ENCODE data around the gene MAD2L2.

Gene MAD2L2

DNA sequence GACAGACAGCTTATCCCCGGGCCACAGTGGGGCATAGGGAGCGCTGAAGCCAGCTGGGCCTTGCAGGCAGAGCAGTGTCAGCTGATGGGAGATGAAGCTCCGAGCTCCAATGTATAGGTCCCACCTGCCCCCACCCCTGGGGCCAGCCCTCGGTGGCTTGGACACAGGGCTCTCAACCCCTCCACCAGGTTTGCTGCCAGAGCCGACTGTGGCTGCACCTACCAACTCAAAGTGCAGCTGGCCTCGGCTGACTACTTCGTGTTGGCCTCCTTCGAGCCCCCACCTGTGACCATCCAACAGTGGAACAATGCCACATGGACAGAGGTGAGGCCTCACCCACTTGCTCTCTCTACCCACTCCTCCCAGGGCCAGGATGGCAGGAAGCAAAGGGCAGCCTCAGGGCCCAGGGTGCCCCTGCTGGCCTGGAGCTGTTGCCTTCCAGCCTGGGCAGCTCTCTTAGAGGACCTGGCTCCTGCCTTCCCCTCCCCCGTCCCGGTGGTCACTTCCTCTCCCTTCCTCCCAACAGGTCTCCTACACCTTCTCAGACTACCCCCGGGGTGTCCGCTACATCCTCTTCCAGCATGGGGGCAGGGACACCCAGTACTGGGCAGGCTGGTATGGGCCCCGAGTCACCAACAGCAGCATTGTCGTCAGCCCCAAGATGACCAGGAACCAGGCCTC is 7.7 kb downstream of the MAD2L2 start:
- TF ChIP-seq EZH2phosphoT487 (conservative IDR thresholded peaks at IDR 0.05; ENCODE audit: low read length): no peak
- no peak overlapping the region for H3K4me3 ChIP-seq (ENCODE audit: insufficient read depth, low read length, poor library complexity, severe bottlenecking)
- H2AFZ ChIP-seq (ENCODE audit: low read depth, low read length, severe bottlenecking): no peak overlapping the region
- no peaks in the 10 kb centered on the region for H3K79me2 ChIP-seq (ENCODE audit: insufficient read depth, low read length)
- H3F3A ChIP-seq (ENCODE audit: insufficient read depth): no peaks in the 10 kb centered on the region
- H3K9me3 ChIP-seq (ENCODE audit: insufficient read depth, low read length): no peaks in the 10 kb centered on the region
- H3K27me3 ChIP-seq (ENCODE audit: low read length): no peaks in the 10 kb centered on the region
- H3K36me3 ChIP-seq (ENCODE audit: low read length): no peaks in the 10 kb centered on the region
- no peaks in the 10 kb centered on the region for H4K20me1 ChIP-seq (ENCODE audit: low read depth, low read length)
- no peak overlapping the region for H3K9ac ChIP-seq (ENCODE audit: low read length)
- H3K9me2 ChIP-seq (replicated peaks; ENCODE audit: insufficient read depth, low read length): no peaks in the 10 kb centered on the region
- H3K27ac ChIP-seq (ENCODE audit: low read depth, low read length): no peak overlapping the region
- no peak overlapping the region for H3K4me2 ChIP-seq (ENCODE audit: low read depth, low read length, poor library complexity, severe bottlenecking)

DNA sequence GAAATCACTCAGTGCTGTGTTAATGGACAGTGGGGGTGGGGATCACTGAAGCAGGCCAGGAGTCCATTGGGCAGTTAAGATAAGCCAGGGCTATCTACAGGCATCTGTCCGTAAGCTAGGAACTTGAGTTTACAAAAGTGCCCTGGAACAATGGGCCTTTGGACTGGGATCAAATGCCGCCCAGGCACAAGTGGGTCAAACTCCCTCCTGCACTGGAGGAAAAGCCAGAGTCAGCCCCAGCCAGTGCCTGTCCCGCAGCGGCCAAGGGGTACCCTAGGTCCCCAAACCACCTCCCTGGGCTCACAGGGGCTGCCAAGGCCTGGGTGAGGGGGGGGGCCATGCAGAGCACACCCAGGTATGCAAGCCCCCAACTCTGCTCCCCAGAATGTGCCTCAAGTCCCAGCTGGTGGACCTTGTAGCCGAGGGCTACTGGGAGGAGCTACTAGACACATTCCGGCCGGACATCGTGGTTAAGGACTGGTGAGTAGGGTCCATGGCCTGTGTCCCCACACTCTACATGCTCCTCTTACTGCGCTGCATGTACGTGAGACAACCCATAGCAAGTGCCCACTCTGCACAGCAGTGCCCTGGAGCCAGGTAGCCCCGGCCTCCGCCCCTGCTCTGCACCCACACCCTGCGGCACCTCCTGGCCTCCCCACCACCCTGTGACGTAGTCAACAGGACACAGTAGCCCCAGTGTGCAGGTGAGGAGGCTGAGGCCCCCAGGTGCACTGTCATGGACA is 9.2 kb downstream of the MAD2L2 start:
- Histone ChIP-seq H3K4me3 (ENCODE audit: insufficient read depth, low read length, poor library complexity, severe bottlenecking) (no peak overlapping the region), H3F3A (ENCODE audit: insufficient read depth) (no peaks in the 10 kb centered on the region), H3K9me2 (replicated peaks; ENCODE audit: insufficient read depth, low read length) (no peaks in the 10 kb centered on the region), H4K20me1 (ENCODE audit: low read depth, low read length) (no peaks in the 10 kb centered on the region), H3K79me2 (ENCODE audit: insufficient read depth, low read length) (no peaks in the 10 kb centered on the region), H3K27me3 (ENCODE audit: low read length) (no peaks in the 10 kb centered on the region), H3K27ac (ENCODE audit: low read depth, low read length) (no peak overlapping the region), H2AFZ (ENCODE audit: low read depth, low read length, severe bottlenecking) (no peak overlapping the region), H3K36me3 (ENCODE audit: low read length) (no peaks in the 10 kb centered on the region), H3K9ac (ENCODE audit: low read length) (no peak overlapping the region), H3K9me3 (ENCODE audit: insufficient read depth, low read length) (no peaks in the 10 kb centered on the region), H3K4me2 (ENCODE audit: low read depth, low read length, poor library complexity, severe bottlenecking) (no peak overlapping the region)
- TF ChIP-seq, protein P1, sequence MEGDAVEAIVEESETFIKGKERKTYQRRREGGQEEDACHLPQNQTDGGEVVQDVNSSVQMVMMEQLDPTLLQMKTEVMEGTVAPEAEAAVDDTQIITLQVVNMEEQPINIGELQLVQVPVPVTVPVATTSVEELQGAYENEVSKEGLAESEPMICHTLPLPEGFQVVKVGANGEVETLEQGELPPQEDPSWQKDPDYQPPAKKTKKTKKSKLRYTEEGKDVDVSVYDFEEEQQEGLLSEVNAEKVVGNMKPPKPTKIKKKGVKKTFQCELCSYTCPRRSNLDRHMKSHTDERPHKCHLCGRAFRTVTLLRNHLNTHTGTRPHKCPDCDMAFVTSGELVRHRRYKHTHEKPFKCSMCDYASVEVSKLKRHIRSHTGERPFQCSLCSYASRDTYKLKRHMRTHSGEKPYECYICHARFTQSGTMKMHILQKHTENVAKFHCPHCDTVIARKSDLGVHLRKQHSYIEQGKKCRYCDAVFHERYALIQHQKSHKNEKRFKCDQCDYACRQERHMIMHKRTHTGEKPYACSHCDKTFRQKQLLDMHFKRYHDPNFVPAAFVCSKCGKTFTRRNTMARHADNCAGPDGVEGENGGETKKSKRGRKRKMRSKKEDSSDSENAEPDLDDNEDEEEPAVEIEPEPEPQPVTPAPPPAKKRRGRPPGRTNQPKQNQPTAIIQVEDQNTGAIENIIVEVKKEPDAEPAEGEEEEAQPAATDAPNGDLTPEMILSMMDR (IDR thresholded peaks at IDR 0.05; ENCODE audit: insufficient read depth, low read length, poor library complexity, severe bottlenecking): no peak

DNA sequence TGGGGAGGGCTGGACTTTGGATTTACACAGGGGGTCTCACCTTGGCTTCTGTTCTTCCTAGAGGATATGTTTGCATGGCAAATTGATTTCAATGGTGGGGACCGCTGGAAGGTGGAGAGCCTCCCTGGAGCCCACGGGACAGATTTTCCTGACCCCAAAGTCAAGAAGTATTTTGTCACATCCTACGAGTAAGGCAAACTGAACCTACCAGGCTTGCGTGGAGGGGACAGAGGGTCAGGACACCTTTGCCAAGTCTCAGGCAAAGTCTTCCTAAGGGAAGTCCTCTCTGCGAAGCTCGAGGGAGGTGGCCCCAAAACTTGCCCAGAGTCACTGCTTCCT is 9.8 kb downstream of the MAD2L2 start:
- Histone ChIP-seq H3K27ac (ENCODE audit: low read depth, low read length) (no peak overlapping the region), H3K4me3 (ENCODE audit: insufficient read depth, low read length, poor library complexity, severe bottlenecking) (no peak overlapping the region)

More for the DNA sequence above, 9.8 kb downstream of the MAD2L2 start:
- no peaks in the 10 kb centered on the region for H4K20me1 ChIP-seq (ENCODE audit: low read depth, low read length)
- no peak overlapping the region for H3K4me2 ChIP-seq (ENCODE audit: low read depth, low read length, poor library complexity, severe bottlenecking)
- H2AFZ ChIP-seq (ENCODE audit: low read depth, low read length, severe bottlenecking): no peak overlapping the region
- no peaks in the 10 kb centered on the region for H3K79me2 ChIP-seq (ENCODE audit: insufficient read depth, low read length)
- H3F3A ChIP-seq (ENCODE audit: insufficient read depth): no peaks in the 10 kb centered on the region
- H3K27me3 ChIP-seq (ENCODE audit: low read length): no peaks in the 10 kb centered on the region
- H3K36me3 ChIP-seq (ENCODE audit: low read length): no peaks in the 10 kb centered on the region
- no peaks in the 10 kb centered on the region for H3K9me3 ChIP-seq (ENCODE audit: insufficient read depth, low read length)
- TF ChIP-seq, protein P1 (IDR thresholded peaks at IDR 0.05; ENCODE audit: insufficient read depth, low read length, poor library complexity, severe bottlenecking): no peak
- no peak for TF ChIP-seq EZH2phosphoT487 (conservative IDR thresholded peaks at IDR 0.05; ENCODE audit: low read length)
- H3K9me2 ChIP-seq (replicated peaks; ENCODE audit: insufficient read depth, low read length): no peaks in the 10 kb centered on the region
- no peak overlapping the region for H3K9ac ChIP-seq (ENCODE audit: low read length)
